HCEC 1CT (cell line): Measurements from ENCODE around the gene IBTK.
"Not testable (repeated sequence)": the region's sequence is repeated elsewhere in the genome, so short reads cannot be mapped to it uniquely, and the experiment has no call there.

Experiments
- DNase-seq: peaks from one replicate; pipeline ENCODE4 v3.0.0-alpha.2; 2017

IBTK gene, protein sequence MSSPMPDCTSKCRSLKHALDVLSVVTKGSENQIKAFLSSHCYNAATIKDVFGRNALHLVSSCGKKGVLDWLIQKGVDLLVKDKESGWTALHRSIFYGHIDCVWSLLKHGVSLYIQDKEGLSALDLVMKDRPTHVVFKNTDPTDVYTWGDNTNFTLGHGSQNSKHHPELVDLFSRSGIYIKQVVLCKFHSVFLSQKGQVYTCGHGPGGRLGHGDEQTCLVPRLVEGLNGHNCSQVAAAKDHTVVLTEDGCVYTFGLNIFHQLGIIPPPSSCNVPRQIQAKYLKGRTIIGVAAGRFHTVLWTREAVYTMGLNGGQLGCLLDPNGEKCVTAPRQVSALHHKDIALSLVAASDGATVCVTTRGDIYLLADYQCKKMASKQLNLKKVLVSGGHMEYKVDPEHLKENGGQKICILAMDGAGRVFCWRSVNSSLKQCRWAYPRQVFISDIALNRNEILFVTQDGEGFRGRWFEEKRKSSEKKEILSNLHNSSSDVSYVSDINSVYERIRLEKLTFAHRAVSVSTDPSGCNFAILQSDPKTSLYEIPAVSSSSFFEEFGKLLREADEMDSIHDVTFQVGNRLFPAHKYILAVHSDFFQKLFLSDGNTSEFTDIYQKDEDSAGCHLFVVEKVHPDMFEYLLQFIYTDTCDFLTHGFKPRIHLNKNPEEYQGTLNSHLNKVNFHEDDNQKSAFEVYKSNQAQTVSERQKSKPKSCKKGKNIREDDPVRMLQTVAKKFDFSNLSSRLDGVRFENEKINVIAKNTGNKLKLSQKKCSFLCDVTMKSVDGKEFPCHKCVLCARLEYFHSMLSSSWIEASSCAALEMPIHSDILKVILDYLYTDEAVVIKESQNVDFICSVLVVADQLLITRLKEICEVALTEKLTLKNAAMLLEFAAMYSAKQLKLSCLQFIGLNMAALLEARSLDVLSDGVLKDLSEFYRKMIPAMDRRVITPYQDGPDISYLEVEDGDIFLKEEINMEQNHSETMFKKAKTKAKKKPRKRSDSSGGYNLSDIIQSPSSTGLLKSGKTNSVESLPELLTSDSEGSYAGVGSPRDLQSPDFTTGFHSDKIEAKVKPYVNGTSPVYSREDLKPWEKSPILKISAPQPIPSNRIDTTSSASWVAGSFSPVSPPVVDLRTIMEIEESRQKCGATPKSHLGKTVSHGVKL (N-terminal part only)

DNA sequence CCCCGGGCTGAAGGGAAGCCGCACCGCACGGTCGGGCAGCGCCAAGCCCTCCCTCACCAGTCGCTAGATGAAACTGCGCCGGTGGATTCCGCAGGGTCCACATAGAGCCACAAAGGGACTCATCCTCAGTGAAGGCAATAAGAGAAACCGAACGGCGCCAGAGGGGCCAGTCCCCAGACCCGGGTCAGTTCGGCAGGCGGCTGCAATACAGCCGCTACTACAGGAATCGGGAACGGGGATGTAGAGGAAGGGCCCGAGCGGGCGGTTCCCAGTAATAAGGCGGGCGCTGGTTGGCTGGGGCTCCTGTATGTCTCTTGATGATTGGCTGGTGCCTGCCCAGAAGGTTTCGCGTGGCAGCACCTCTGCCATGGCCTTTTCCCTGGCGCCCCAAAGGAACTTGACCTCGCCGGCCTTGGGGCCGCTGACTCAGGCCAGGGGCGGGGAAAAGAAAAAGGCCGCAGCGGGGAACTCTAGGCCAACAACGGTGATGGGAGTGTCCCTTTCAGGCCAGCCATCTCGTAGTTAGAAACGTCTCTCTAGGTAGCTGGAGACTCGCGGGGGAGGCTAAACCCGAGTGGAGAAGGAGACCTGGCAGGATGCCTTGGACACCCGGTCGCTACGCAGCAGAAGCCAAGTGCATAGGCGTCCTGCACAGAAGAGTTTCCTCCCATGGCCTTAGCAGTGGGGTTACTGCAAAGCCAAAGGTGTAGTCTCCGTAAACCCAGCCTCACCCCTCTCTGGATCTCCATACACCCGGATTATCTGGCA, at the start of gene IBTK:
Gene IBTK (minus strand): TSS at position 240 of the 768 bp plus-strand sequence. CDS start 7,258 bp downstream, outside the sequence.
- peak; percentile 96 for DNase-seq

DNA sequence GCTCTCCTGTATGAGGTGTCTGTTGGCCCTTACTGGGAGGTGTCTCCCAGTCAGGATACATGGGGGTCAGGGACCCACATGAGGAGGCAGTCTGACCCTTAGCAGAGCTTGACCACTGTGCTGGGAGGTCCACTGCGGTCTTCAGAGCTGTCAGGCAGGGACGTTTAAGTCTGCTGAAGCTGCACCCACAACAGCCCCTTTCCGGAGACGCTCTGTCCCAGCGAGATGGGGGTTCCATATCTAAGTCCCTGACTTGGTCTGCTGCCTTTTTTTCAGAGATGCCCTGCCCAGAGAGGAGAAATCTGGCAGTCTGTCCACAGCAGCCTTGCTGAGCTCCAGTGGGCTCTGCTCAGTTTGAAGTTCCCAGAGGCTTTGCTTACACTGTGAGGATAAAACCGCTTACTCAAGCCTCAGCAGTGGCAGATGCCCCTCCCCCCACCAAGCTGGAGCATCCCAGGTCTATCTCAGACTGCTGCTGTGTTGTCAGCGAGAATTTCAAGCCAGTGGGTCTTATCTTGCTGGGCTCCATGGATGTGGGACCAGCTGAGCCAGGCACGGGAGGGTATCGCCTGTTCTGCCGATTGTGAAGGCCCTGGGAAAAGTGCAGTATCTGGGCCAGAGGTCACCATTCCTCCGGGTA, 36.3 kb upstream of the IBTK start:
- no peak for DNase-seq

DNA sequence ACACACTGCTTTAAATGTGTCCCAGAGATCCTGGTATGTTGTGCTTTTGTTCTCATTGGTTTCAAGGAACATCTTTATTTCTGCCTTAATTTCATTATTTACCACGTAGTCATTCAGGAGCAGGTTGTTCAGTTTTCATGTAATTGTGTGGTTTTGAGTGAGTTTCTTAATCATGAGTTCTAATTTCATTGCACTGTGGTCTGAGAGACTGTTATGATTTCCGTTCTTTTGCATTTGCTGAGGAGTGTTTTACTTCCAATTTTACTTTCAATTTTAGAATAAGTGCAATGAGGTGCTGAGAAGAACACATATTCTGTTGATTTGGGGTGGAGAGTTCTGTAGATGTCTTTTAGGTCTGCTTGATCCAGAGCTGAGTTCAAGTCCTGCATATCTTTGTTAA, 34.0 kb upstream of the IBTK start:
- not testable (repeated sequence) for DNase-seq

DNA sequence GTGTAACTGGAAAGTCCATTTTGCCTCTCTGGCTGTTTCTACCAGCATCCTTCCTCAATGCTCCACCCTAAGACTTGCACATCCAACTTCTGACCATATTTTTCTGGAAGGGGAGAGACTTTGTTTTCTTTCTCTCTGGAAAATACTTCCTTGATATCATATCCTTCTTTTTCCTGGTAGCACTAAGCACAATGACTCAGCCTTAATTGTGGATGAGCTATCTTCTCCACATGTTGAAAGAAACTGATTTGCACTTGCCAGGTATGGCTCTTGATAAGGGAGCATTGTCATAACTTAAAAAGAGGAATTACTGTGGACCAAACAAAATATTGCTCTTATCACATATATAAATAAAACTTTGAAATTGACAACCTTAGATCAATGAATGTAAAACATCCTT, 30.1 kb upstream of the IBTK start:
- no peak for DNase-seq

DNA sequence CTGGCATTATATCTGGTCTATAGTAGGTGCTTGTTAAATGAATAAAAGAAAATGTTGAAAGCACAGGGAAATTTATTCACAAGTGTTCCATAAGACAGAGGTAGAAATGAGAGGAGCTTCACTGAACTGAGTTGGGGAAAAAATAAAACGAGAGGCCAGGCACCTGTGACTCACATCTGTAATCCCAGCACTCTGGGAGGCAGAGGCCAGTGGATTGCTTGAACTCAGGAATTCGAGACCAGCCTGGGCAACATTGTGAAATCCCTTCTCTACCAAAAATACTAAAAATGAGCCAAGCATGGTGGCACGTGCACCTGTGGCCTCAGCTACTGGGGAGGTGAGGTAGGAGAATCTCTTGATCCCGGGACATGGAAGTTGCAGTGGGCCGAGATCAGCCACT, 28.1 kb upstream of the IBTK start:
- DNase-seq = peak; percentile 61

GRCh38 chr6:82273295-82273694, 25.8 kb upstream of the IBTK start:
- no peak for DNase-seq

- peak; percentile 62 for DNase-seq
Measured at GRCh38 chr6:82270881-82271635, 23.5 kb upstream of the IBTK start.

- DNase-seq = peak; percentile 15
Measured at GRCh38 chr6:82268301-82268846, 20.8 kb upstream of the IBTK start.

GRCh38 chr6:82264824-82265223, 17.3 kb upstream of the IBTK start:
- DNase-seq = no peak

GRCh38 chr6:82264321-82264720, 16.8 kb upstream of the IBTK start:
- no peak for DNase-seq

DNA sequence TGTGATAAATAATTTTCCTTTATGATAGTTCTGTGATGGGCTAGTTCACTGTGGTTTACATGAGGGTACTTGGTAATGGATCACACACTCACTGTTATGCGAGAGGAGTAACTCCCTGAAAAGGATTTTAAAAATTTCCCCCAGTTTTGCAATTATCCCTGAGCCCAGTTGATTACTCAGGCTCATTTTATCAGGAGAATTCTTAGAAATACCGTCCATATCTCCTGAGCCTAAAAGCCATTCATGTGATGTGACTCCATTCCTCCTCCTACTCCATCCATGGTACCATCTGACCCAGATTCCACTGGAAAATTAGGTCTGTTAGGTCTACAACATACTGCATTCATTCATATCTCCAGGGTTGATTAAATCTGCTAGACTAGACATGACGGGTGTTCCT, 16.4 kb upstream of the IBTK start:
- DNase-seq = no peak

- DNase-seq = no peak
Measured at GRCh38 chr6:82260997-82261732, 13.6 kb upstream of the IBTK start.

- no peak for DNase-seq
Measured at GRCh38 chr6:82259389-82259788, 11.8 kb upstream of the IBTK start.

GRCh38 chr6:82257088-82257774, 9.7 kb upstream of the IBTK start:
- no peak for DNase-seq

DNA sequence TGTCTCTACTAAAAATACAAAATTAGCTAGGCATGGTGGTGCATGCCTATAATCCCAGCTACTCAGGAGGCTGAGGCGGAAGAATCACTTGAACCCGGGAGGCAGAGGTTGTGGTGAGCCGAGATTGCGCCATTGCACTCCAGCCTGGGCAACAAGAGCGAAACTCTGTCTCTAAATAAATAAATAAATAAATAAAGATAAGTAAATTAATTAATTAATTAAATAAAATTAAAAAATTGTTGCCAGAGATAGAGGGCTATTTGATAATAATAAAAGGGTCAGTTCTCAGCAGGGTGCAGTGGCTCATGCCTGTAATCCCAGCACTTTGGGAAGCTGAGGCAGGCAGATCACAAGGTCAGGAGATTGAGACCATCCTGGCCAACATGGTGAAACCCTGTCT, 7.2 kb upstream of the IBTK start:
- not testable (repeated sequence) for DNase-seq

DNA sequence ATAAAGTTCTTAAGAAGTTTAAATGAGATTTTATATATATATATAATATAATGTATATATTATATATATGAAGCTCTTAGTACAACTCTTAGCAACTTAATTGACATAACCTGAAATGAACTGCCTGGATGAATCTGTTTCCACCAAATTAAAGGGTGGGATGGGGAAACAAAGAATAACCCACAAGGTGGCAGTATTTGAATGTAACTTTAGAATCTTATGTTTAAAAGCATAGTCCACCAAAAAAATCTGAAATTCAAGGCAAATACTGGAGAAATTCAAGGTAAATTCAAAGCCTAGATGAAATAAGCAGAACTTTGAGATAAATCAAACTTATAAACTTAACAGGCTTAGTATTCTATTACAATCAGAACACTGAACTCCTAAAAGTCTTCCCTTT, 4.4 kb upstream of the IBTK start:
- DNase-seq = peak; percentile 56

GRCh38 chr6:82249381-82250253, 2.1 kb upstream of the IBTK start:
- no peak for DNase-seq

DNA sequence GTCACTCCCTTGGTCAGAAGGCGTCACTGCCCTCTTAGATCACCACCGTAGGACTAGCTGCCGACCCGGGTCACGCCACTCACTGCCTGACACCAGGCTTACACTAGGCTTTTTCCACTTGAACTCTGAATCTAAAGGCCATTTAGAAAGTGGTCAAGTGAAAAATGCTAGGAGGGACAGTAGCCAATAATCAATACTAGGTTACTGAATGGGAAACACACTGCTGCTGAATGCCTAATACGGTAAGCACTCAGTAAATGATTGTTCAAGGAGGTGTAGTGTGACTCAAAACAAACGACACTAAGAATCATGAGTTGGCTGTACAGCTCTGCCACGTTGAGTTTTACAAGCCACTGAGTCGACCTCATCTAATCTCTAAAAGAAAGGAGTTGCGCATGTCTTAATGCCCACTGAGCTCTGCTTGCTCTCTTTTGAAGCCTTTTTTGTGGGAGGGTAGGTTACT, 760 bp upstream of the IBTK start:
- DNase-seq = peak; percentile 39
